Stimulated activated CD4-positive, alpha-beta T cell treated with anti-CD3 and anti-CD28 coated beads, Interleukin-15, amount 100 ng/mL, for 48 hours (primary cell): ENCODE results near the gene ADORA2A.

ENCODE experiments used
- DNase-seq, 2 donors: peaks; one replicate each; pipeline ENCODE4 v3.0.0-alpha.2; 2020; ENCODE audit warnings: low read depth in 2 of 2

Gene ADORA2A

DNA sequence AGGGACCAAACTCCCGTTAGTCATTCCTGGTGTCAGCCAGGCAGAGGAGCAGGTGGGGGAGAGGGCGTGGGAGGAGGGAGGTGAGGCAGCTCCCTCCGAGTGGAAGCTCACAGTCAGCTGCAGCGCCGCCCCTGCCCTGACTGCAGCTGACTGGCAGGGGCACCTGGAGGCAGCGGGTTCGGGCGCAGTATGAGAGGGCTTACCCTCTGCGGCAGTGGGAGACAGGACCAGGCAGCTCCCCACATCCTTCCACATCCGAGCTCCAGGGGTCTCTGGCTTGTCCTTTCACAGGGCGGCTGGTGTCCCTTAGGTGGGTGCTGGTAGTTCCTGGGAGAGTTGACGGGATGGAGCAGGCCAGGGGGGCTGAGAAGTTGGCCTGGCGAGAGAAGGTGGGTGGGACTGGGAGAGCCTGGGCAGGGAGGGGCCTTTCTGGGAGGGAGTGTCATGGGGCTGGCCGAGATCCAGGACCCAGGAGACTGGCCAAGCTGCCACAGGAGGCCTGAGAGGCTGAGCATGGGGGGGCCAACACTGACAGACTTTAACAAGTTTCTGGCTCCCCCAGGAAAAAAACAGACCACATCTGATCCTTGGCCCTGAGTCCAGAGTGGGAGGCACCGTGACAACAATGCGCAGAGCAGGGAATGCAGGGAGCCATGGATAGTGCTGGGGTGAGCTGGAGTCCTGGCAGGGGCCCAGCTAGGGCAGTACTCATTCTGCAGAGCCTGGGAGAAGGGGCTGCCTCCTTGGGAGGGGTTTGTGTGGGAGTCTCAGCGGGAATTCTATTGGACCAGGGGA lies 4.9 kb downstream of the ADORA2A start:
- peak in 1 of 2 donors; percentile 47 for DNase-seq

- DNase-seq, result no peak
Observed at GRCh38 chr22:24433001-24433827, 5.8 kb downstream of the ADORA2A start.

DNA sequence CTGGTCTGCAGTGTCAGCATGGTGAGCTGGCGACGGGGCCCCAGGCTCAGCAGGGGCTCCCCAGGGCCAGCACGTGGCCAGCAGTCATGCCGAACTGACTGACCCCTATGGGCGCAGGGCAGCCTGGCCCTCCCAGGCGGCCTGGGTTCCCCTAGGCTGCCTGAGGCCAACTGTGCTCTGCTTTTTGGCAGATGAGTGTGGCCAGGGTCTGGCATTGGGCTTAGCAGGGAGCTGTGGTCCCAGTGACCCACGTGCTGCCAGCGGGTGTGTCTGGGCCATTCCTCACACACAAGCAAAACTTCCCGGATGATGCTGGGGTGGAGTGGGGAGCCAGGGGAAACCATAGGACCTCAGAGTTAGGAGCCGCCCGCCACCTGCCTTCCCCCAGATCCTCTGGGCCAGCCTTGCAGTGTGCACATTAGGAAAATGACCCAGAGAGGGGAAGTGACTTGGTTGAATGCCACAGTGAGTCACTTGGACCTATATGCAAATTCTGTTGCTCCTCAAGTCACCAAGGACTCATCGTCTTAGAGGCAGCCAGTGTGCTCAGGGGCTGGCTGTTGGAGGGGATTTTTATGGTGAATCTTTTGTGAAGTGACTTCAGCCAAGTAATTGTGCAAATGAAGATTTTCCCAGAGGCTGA lies 6.5 kb downstream of the ADORA2A start:
- peak in 1 of 2 donors; percentile 56 for DNase-seq

DNA sequence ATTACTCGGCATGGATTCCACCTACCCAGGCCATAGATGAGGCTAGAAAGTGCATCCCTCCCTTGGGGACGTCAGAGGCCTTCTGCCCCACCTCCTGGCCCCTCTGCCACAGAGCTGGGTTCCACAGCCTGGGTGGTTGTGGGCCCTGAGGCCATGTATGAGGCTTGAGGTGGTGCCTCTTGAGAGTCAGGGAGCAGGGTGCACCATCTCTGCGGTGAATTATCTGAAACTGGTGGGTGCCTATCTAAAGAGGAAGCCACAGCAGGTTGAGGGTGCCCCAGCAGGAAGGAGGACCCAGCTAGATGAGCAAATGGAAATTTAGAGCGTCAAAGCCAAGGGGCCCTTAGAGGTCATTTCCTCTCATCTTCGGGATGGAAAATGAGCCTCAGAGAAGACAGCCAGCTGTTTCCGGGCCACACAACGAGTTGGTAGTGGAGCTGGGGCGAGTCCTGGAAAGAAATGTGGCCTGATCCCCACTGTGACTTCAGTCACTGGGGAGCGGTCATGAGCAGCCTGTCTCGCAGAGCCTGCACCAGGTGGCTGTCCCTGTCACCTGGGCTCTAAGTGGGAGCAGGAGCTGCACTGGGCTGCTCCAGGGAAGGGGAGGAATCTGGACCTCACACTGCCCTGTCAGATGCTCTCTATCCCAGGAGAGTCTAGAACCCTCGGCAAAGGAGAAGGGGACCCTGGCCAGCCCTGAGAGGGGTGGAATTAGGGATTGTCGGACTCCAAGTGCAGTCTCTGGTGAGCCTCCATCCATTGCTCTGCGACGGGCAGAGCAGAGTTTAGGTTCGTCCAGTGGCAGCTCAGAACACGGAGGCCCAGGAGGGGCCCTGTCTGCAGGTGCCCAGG lies 7.3 kb downstream of the ADORA2A start:
- DNase-seq, result peak; percentile 62 to 69

DNA sequence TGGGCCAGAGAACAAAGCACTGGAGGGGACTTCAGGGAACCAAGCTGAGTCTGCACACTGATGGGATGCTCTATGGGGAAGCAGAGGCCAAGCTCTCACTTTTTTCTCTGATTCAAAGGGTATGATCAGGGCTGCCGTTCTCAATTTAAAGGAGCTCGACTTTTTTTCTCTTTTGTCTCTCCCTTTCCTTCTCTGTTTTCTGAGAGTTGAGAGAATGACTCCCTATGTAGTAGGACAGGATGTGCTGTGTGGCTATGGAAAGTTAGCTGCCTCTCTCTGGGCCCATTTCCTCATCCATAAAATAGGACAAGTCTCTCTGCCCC lies 7.9 kb downstream of the ADORA2A start:
- no peak for DNase-seq

GRCh38 chr22:24435861-24436371 lies 8.5 kb downstream of the ADORA2A start:
- DNase-seq, result no peak

DNA sequence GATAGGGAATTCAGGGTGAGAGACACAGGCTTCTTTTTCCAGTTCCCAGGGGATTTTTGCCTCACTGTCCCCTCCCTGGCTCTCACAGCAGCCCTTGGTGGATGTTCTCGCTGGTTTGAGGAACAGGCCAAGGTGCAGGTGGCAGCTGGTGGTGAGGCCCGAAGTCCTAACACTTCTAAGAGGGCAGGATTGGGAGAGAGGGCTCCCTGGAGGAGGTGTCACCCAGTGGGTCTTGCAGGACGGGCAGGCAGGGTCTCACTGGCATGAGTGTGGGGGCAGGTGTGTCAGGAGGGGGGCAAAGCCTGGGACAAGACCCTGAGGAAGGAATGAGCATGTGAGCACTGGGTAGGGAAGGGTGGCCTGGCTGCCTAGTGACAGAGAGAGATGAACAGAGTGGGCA lies 9.2 kb downstream of the ADORA2A start:
- no peak for DNase-seq

DNA sequence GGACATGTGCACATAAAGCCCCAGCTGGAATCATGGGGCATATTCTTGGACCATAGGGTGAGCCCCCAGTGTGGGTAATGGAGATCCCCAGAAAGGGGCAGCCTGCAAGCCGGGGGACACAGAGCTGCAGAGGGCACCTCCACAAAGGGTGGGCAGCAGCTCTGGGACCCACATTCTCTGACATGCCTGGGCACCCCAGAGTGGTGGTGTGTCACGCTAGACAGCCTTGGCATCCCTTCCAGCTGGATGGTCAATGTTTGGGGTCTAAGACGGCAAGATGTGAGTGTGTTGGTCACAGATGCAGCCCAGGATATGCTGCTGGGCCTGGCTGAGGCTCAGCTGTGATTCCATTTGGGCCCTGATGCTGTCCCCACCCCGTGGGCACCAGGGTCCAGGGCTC lies 9.7 kb downstream of the ADORA2A start:
- DNase-seq, result no peak

DNA sequence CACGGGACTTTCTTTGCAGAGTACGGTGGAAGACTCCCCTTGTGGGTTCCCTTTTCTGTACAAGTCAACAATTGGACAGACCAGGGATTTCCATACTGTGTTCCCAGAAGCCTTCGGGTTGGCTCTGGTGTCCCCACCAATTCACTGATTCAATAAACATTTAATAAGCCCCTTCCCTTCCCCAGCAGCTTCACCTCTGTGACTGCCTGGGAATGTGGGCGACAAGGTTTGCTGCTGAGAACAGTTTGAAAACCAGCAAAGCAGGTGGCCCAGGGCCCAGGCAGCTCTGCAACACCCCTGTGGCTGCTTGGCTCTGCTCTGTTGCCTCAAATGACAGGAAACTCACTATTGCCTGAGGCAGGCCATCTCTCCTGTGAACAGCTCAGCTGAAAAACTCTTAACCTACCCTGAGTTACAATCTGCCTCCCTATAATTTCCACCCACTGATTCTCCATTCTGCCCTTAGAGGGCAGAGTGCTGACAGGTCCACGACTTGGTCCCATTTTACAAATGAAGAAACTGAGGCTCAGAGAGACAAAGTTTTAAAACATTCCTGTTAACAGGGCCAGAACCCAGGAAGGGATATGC lies 10.4 kb downstream of the ADORA2A start:
- no peak for DNase-seq

DNA sequence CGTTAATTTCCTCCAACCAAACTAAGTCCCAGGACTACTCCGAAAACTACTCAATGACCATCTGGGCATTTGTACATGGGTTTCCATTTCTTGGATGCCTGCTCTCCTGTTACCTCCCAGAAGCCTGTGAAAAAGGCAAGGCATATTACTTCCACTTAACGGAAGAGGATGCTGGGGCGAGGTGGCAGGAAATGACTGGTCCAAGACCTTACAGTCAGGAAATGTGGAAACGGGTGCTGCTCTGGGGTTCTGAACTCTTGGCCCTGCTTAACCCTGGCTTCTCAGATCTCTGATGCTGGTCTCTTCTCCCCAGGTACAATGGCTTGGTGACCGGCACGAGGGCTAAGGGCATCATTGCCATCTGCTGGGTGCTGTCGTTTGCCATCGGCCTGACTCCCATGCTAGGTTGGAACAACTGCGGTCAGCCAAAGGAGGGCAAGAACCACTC lies 12.9 kb downstream of the ADORA2A start:
- no peak for DNase-seq

DNA sequence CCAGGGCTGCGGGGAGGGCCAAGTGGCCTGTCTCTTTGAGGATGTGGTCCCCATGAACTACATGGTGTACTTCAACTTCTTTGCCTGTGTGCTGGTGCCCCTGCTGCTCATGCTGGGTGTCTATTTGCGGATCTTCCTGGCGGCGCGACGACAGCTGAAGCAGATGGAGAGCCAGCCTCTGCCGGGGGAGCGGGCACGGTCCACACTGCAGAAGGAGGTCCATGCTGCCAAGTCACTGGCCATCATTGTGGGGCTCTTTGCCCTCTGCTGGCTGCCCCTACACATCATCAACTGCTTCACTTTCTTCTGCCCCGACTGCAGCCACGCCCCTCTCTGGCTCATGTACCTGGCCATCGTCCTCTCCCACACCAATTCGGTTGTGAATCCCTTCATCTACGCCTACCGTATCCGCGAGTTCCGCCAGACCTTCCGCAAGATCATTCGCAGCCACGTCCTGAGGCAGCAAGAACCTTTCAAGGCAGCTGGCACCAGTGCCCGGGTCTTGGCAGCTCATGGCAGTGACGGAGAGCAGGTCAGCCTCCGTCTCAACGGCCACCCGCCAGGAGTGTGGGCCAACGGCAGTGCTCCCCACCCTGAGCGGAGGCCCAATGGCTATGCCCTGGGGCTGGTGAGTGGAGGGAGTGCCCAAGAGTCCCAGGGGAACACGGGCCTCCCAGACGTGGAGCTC lies 13.5 kb downstream of the ADORA2A start:
- DNase-seq, result no peak

DNA sequence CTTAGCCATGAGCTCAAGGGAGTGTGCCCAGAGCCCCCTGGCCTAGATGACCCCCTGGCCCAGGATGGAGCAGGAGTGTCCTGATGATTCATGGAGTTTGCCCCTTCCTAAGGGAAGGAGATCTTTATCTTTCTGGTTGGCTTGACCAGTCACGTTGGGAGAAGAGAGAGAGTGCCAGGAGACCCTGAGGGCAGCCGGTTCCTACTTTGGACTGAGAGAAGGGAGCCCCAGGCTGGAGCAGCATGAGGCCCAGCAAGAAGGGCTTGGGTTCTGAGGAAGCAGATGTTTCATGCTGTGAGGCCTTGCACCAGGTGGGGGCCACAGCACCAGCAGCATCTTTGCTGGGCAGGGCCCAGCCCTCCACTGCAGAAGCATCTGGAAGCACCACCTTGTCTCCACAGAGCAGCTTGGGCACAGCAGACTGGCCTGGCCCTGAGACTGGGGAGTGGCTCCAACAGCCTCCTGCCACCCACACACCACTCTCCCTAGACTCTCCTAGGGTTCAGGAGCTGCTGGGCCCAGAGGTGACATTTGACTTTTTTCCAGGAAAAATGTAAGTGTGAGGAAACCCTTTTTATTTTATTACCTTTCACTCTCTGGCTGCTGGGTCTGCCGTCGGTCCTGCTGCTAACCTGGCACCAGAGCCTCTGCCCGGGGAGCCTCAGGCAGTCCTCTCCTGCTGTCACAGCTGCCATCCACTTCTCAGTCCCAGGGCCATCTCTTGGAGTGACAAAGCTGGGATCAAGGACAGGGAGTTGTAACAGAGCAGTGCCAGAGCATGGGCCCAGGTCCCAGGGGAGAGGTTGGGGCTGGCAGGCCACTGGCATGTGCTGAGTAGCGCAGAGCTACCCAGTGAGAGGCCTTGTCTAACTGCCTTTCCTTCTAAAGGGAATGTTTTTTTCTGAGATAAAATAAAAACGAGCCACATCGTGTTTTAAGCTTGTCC lies 14.3 kb downstream of the ADORA2A start:
- no peak for DNase-seq

DNA sequence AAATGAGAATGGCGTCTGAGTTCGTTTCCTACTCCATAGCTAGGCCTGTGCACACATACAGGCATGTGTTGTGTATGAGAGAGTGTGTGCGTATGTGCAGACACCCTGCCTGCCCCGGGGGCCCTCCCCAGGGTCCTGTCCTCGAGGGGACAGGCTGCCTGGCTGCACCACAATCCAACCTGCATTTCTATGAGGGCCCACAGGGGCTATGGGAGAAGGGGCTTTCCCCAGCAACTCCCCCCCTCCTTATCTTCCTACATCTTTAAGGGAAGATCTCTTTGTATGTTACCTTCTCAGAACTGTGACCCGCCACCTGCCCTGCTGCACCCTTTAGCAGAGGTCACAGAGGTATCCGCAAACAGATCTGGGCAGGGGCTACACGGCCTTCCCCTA lies 14.9 kb downstream of the ADORA2A start:
- no peak for DNase-seq

DNA sequence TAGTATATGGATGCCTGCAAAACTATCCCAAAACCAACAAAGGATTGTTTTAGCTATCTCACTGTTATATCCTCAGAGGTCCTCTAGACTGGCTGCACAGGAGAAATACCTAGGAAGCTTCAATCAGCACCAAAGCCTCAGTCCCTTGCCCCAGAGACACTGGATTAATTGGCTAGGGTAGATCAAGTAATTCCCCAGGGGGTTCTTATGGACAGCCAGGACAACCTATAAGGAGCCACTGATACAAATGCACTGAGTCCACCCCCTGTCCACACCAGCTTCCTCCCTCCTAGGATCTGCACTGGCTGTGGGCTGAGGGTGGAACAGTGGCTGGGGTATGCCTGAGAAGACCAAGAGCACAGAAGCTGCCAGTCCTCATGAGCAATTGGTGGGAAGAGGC lies 16.3 kb downstream of the ADORA2A start:
- DNase-seq, result no peak

DNA sequence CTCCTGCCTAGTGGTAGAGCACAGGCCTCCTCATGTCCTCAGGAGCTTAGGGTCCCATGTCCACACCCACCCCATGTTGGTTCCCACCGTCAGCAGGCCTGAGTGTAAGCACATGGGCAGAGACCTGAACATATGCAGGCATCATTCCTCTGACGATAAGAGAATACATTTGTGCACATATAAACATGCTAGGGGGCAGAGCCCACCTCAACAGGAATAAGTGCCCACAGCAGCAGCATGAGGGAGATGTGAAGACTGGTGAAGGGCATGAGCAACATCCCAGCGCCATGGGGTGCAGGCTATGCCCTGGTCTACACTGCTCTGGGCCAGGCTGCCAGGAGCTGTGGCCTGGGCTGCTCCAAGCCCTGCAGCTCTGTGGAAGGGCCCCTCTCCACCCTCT lies 16.9 kb downstream of the ADORA2A start:
- DNase-seq, result no peak

GRCh38 chr22:24444729-24445466 lies 17.5 kb downstream of the ADORA2A start:
- no peak for DNase-seq

DNA sequence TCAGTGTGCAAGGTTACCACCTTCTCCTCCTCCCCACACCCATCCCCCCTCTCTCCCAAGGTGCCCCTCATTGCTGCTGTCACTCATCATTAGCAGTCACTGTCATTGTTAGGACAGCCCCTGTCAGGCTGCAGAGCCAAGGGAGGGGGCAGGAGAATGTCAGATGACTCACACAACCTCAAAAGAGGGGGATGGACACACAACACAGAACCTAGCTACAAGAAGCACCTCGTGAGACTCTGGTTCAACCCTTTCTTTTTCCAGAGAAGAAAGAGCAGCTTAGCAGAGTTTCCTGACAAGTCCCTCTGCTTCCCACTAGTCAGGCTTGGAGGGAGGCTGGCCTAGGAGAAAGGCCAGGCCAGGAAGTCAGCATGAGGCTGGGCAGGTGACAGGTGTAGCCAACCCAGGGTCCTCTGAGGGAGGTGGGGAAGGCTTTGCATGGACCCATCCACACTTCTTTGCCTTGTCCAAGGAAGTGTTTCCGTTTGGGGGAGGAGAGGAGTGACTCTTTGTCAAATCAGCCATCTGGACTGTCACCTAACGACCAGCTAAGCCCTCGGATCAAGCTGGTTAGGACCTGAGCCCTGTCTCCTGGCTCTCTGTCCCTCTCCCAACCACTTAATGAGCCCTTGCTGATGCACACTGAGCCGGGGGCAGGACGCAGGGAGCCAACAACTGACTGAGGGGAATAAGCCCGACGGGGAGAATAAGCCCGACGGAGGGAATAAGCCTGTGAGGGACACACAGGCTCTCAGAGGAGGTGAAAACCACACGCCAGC lies 18.3 kb downstream of the ADORA2A start:
- DNase-seq, result no peak

- DNase-seq, result no peak
Observed at GRCh38 chr22:24446260-24446611, 18.8 kb downstream of the ADORA2A start.
